Fibroblast of lung (primary cell): ENCODE measurements around the gene ITIH2. TPM values are rescaled to one million over a fixed set of nuclear protein-coding genes. Genes with fewer than 3 reads are reported as not detected.

ENCODE experiments used
- DNase-seq, 2 donors: peaks; one replicate each; pipeline versions ENCODE4 v3.0.0 to v3.0.0-alpha.2; 2010; ENCODE audit warnings: low read depth in 2 of 2
- H2AFZ ChIP-seq: 2 replicates; pipeline ENCODE4 v1.5.1; 2012; ENCODE audit warnings: low read length, control low read depth, inconsistent platforms
- H3K27ac ChIP-seq: 2 replicates; pipeline ENCODE4 v1.5.1; 2011; ENCODE audit warnings: low read length, control low read depth; ENCODE audit not compliant: insufficient read depth
- H3K27me3 ChIP-seq: 2 replicates; pipeline ENCODE4 v1.5.1; 2011; ENCODE audit warnings: mild to moderate bottlenecking, low read length; ENCODE audit not compliant: control insufficient read depth, insufficient read depth
- H3K36me3 ChIP-seq: 2 replicates; pipeline ENCODE4 v1.5.1; 2011; ENCODE audit warnings: low read length; ENCODE audit not compliant: control insufficient read depth, insufficient read depth
- H3K4me1 ChIP-seq: 2 replicates; pipeline ENCODE4 v1.5.1; 2011; ENCODE audit warnings: low read length; ENCODE audit not compliant: control insufficient read depth, insufficient read depth; ENCODE audit errors: extremely low read depth
- H3K4me2 ChIP-seq: 2 replicates; pipeline ENCODE4 v1.5.1; 2011; ENCODE audit warnings: low read length, control low read depth; ENCODE audit not compliant: insufficient read depth; ENCODE audit errors: extremely low read depth
- H3K4me3 ChIP-seq, 4 experiments: fragments of 200-600 bp in 1 of 4; sonication (generic) in 1 of 4; replicated peaks in 1 of 4; 2 replicates each; pipeline ENCODE4 v1.5.1; 2011 to 2016; ENCODE audit warnings: low read length in 4 of 4, low read depth in 3 of 4, mild to moderate bottlenecking in 3 of 4, control low read depth in 2 of 4, inconsistent platforms in 1 of 4, mixed read lengths in 1 of 4; ENCODE audit not compliant: insufficient read depth in 1 of 4; ENCODE audit errors: control extremely low read depth in 1 of 4
- H3K79me2 ChIP-seq: 2 replicates; pipeline ENCODE4 v1.5.1; 2012; ENCODE audit warnings: mild to moderate bottlenecking, low read length, inconsistent platforms; ENCODE audit not compliant: control insufficient read depth, insufficient read depth
- H3K9ac ChIP-seq: 2 replicates; pipeline ENCODE4 v1.5.1; 2011; ENCODE audit warnings: mild to moderate bottlenecking, low read length, control low read depth; ENCODE audit not compliant: insufficient read depth
- H3K9me3 ChIP-seq: 2 replicates; pipeline ENCODE4 v1.5.1; 2012; ENCODE audit warnings: low read depth, low read length; ENCODE audit not compliant: control insufficient read depth, insufficient read depth
- H4K20me1 ChIP-seq: 2 replicates; pipeline ENCODE4 v1.5.1; 2011; ENCODE audit warnings: low read length; ENCODE audit not compliant: control insufficient read depth, insufficient read depth; ENCODE audit errors: extremely low read depth
- CTCF ChIP-seq, 2 donors: IDR thresholded peaks in 1 of 2; conservative IDR thresholded peaks in 1 of 2; 1 replicate in 1 of 2; 2 replicates in 1 of 2; pipeline ENCODE4 v1.5.1; 2011 to 2012; ENCODE audit warnings: low read length in 2 of 2, control low read depth in 1 of 2, inconsistent platforms in 1 of 2, low read depth in 1 of 2, mild to moderate bottlenecking in 1 of 2
- EZH2 ChIP-seq: IDR thresholded peaks from 2 replicates; pipeline ENCODE4 v1.5.1; 2012; ENCODE audit warnings: low read length, control low read depth, mild to moderate bottlenecking; ENCODE audit errors: missing control alignments
- polyA plus RNA-seq, 2 donors: library from polyadenylated mRNA; depleted of rRNA in 1 of 2; stranded (reverse) in 1 of 2; unstranded in 1 of 2; fragments of >200 nt; gene quantifications; 2 replicates each; pipeline ENCODE4 v1.2.1, GENCODE V29; 2011 to 2012; ENCODE audit warnings: missing spikeins in 1 of 2
- total RNA-seq: library from RNA; depleted of rRNA; stranded (reverse); fragments of >200 nt; gene quantifications from 2 replicates; pipeline ENCODE4 v1.2.1, GENCODE V29; 2014

The ITIH2 gene
- total and polyA plus RNA-seq, 2 donors (not counting 1 experiment from before 2014, with no cell fraction given) = not detected

GRCh38 chr10:7756360-7756992 lies 53.4 kb downstream of the ITIH2 start:
- Histone ChIP-seq H3K4me3 (no peak overlapping the region), H2AFZ (no peak overlapping the region), H3K36me3 (peaks cover 7% of the 10 kb centered on the region), H3K4me2 (no peak overlapping the region), H3K9me3 (no peaks in the 10 kb centered on the region), H4K20me1 (no peaks in the 10 kb centered on the region), H3K79me2 (no peaks in the 10 kb centered on the region), H3K27me3 (no peaks in the 10 kb centered on the region), H3K9ac (no peak overlapping the region), H3K27ac (no peak overlapping the region), H3K4me1 (no peaks in the 10 kb centered on the region)
- DNase-seq = peak; percentile 13 to 23
- no peak for TF ChIP-seq EZH2
- peak; percentile 35 to 55 for TF ChIP-seq CTCF (conservative IDR thresholded peaks at IDR 0.05 in 1 of 2, IDR thresholded peaks at IDR 0.05 in 1 of 2; ENCODE audit: low read depth in 1 of 2, low read length in 2 of 2)

GRCh38 chr10:7763929-7764328 lies 60.8 kb downstream of the ITIH2 start:
- no peaks in the 10 kb centered on the region for H3K4me1 ChIP-seq
- TF ChIP-seq CTCF (conservative IDR thresholded peaks at IDR 0.05 in 1 of 2, IDR thresholded peaks at IDR 0.05 in 1 of 2; ENCODE audit: low read depth in 1 of 2, low read length in 2 of 2) (no peak), EZH2 (no peak)
- H3K27me3 ChIP-seq = no peaks in the 10 kb centered on the region
- H3K4me2 ChIP-seq = no peak overlapping the region
- H4K20me1 ChIP-seq = no peaks in the 10 kb centered on the region
- no peaks in the 10 kb centered on the region for H3K9me3 ChIP-seq
- H3K27ac ChIP-seq = no peak overlapping the region
- H2AFZ ChIP-seq = no peak overlapping the region
- H3K4me3 ChIP-seq = no peak overlapping the region
- DNase-seq = peak in 1 of 2 donors; percentile 45
- H3K9ac ChIP-seq = no peak overlapping the region
- H3K36me3 ChIP-seq = no peaks in the 10 kb centered on the region
- no peaks in the 10 kb centered on the region for H3K79me2 ChIP-seq

- TF ChIP-seq CTCF (conservative IDR thresholded peaks at IDR 0.05 in 1 of 2, IDR thresholded peaks at IDR 0.05 in 1 of 2; ENCODE audit: low read depth in 1 of 2, low read length in 2 of 2) = no peak
- no peak for TF ChIP-seq EZH2
- Histone ChIP-seq H2AFZ (no peak overlapping the region), H3K79me2 (no peaks in the 10 kb centered on the region), H3K4me1 (no peaks in the 10 kb centered on the region), H3K9ac (no peak overlapping the region), H3K4me3 (no peak overlapping the region), H3K9me3 (no peaks in the 10 kb centered on the region), H4K20me1 (no peaks in the 10 kb centered on the region), H3K27ac (no peak overlapping the region), H3K27me3 (no peaks in the 10 kb centered on the region), H3K4me2 (no peak overlapping the region), H3K36me3 (no peaks in the 10 kb centered on the region)
- DNase-seq = no peak
Observed at GRCh38 chr10:7766241-7766640, 63.1 kb downstream of the ITIH2 start.
